ENCODE data around the gene NEDD4L. TPM values are rescaled to one million over a fixed set of nuclear protein-coding genes. Genes with fewer than 3 reads are reported as not detected.

Gene NEDD4L
- polyA plus RNA-seq, 6 donors from 2014 or later, result 3.2 to 5.8 (median 3.5) TPM

DNA sequence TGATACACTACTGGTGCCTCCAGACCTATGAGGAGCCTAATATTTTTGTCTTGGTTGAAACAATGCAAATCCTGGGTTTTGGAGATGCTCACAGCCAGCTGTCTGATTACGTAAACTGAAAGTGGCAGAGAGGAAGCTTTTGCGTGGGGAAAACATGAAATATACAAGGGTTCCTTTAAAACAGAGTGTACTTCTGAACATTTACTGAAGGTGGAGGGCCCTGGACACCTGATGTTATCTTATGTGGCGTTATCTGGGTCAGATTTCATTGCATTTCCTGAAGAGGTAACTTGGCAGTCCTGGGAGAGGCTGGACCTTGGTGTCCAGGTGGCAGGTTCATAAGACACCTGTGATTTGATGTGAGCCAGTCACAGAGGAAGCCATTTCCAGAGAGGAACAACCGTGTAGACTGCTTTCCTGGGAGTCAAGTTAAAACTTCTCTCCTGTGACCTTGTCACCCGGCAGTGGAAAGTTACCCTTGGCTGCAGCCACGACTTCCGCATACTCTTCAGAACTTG lies 105.0 kb downstream of the NEDD4L start:
- Mint-ChIP-seq H3K4me3 (no peak overlapping the region), H3K4me1 (peaks cover 0 to 5% (median 0%) of the 10 kb centered on the region in 3 donors), H3K9me3 (no peaks in the 10 kb centered on the region), H3K27ac (peak overlapping the region in 1 of 6 donors; percentile 69), H3K36me3 (no peaks in the 10 kb centered on the region), H3K27me3 (no peaks in the 10 kb centered on the region)
- no peak for DNase-seq
- ATAC-seq (ENCODE audit: low read depth in 2 of 2), result peak; percentile 33 to 69

- no peak overlapping the region for H3K4me3 Mint-ChIP-seq
- no peaks in the 10 kb centered on the region for H3K36me3 Mint-ChIP-seq
- H3K4me1 Mint-ChIP-seq, result peaks cover 0 to 5% (median 0%) of the 10 kb centered on the region in 3 donors
- no peak overlapping the region for H3K27ac Mint-ChIP-seq
- H3K9me3 Mint-ChIP-seq, result no peaks in the 10 kb centered on the region
- no peaks in the 10 kb centered on the region for H3K27me3 Mint-ChIP-seq
- DNase-seq (no peak), ATAC-seq (ENCODE audit: low read depth in 2 of 2) (no peak)
These were observed 106.7 kb downstream of the NEDD4L start for GRCh38 chr18:58150772-58151171.

DNA sequence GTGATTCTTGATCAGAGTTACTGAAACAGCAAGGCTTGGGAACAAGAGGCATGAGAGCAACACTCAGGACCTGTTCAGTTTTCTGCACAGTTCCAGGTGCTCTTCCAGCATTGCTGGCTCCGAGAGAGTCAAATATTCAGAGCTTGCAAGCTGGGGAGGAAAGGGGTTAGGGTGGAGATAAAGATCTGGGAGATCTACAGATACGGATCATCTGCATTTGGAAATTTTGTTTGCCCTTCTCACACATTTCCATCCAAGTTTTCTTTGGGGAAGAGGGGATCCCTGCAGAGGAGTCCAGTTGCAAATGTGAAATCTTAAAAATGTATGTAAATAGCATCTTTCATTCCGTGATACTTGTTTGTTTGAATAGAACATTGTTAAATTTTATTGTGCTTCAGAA lies 108.2 kb downstream of the NEDD4L start:
- no peaks in the 10 kb centered on the region for H3K9me3 Mint-ChIP-seq
- H3K27ac Mint-ChIP-seq, result no peak overlapping the region
- DNase-seq, result no peak
- no peaks in the 10 kb centered on the region for H3K36me3 Mint-ChIP-seq
- peaks cover 0 to 5% (median 0%) of the 10 kb centered on the region in 3 donors for H3K4me1 Mint-ChIP-seq
- H3K27me3 Mint-ChIP-seq, result peaks cover 0 to 8% (median 0%) of the 10 kb centered on the region in 3 donors
- no peak overlapping the region for H3K4me3 Mint-ChIP-seq
- ATAC-seq (ENCODE audit: low read depth in 2 of 2), result no peak

DNA sequence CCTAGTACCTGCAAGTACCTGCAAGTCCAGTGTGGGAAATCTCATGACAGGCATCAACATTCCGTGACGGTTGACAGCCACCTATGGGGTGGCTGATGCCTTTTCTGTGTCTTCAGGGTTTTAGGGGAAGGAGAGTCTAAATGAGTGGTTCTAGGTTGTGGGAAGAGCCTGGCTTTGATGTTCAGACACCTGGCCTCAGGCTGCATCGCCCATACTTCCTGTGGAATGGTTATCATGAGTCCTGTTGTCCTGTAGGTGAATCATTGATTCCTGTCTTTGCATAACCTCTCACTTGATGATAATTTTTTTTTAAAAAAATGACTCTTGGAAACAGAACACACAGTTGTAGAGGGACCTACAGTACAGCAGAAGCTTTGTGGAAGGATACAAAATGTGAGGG lies 108.9 kb downstream of the NEDD4L start:
- Mint-ChIP-seq H3K9me3 (no peaks in the 10 kb centered on the region), H3K4me1 (peaks cover 0 to 5% (median 0%) of the 10 kb centered on the region in 3 donors), H3K27ac (no peak overlapping the region), H3K36me3 (no peaks in the 10 kb centered on the region), H3K4me3 (no peak overlapping the region), H3K27me3 (peaks cover 0 to 8% (median 0%) of the 10 kb centered on the region in 3 donors)
- ATAC-seq (ENCODE audit: low read depth in 2 of 2) (no peak), DNase-seq (no peak)

GRCh38 chr18:58156516-58156915 lies 112.5 kb downstream of the NEDD4L start:
- DNase-seq (no peak), ATAC-seq (ENCODE audit: low read depth in 2 of 2) (no peak)
- Mint-ChIP-seq H3K27me3 (peaks cover 0 to 8% (median 0%) of the 10 kb centered on the region in 3 donors), H3K4me3 (no peak overlapping the region), H3K4me1 (no peaks in the 10 kb centered on the region), H3K27ac (no peak overlapping the region), H3K9me3 (no peaks in the 10 kb centered on the region), H3K36me3 (no peaks in the 10 kb centered on the region)

DNA sequence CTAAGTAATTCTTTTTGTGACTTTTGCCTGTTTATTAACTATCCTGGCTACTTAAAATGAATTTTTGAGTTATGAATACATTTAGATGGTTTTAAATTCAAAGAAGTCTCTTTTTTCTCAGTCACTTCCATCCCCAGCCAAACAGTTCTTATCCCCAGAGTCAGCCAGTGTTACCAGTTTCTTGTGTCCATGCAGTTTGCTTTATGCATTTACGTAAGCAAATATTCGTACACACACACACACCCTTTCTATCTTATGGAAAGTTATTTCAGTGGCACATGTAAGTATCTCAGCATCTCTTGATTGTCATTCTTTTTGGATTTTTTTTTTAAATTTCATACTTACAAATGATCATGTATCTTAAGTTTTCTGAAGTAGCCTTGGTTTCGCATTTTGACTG lies 113.2 kb downstream of the NEDD4L start:
- Mint-ChIP-seq H3K27me3 (peaks cover 0 to 8% (median 0%) of the 10 kb centered on the region in 3 donors), H3K27ac (no peak overlapping the region), H3K4me1 (peaks cover 0 to 1% (median 0%) of the 10 kb centered on the region in 3 donors), H3K36me3 (peaks cover 2 to 3% of the 10 kb centered on the region in 2 donors), H3K4me3 (no peak overlapping the region), H3K9me3 (no peaks in the 10 kb centered on the region)
- no peak for ATAC-seq (ENCODE audit: low read depth in 2 of 2)
- no peak for DNase-seq

GRCh38 chr18:58158008-58158407 lies 114.0 kb downstream of the NEDD4L start:
- Mint-ChIP-seq H3K27me3 (peaks cover 0 to 8% (median 0%) of the 10 kb centered on the region in 3 donors), H3K4me1 (peaks cover 0 to 4% (median 0%) of the 10 kb centered on the region in 3 donors), H3K27ac (no peak overlapping the region), H3K9me3 (no peaks in the 10 kb centered on the region), H3K36me3 (peaks cover 6 to 8% of the 10 kb centered on the region in 2 donors), H3K4me3 (no peak overlapping the region)
- no peak for DNase-seq
- ATAC-seq (ENCODE audit: low read depth in 2 of 2), result no peak

DNA sequence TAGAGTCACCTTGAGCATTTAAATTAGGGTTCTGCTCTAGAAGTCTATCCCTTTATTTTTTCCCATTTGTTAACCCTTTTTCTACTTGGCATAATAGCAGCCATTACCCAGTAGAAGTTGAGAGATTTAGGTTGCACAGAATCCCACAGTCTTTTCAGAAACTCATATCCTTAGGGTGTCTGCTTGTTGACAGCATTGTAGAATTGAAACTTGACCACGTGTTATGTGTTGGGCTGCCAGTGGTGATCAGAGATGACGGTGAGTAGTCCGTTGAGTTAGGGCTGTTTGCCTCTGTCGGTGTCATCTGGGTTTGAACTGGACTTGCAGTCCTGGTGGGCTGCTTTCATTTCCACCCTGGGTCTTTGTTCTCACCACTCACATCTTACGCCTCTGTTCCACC lies 114.4 kb downstream of the NEDD4L start:
- H3K4me3 Mint-ChIP-seq, result no peak overlapping the region
- H3K27me3 Mint-ChIP-seq, result peaks cover 0 to 8% (median 0%) of the 10 kb centered on the region in 3 donors
- DNase-seq (no peak), ATAC-seq (ENCODE audit: low read depth in 2 of 2) (no peak)
- H3K4me1 Mint-ChIP-seq, result peaks cover 0 to 4% (median 0%) of the 10 kb centered on the region in 3 donors
- no peaks in the 10 kb centered on the region for H3K9me3 Mint-ChIP-seq
- peaks cover 6 to 8% of the 10 kb centered on the region in 2 donors for H3K36me3 Mint-ChIP-seq
- peak overlapping the region in 1 of 6 donors; percentile 28 for H3K27ac Mint-ChIP-seq

GRCh38 chr18:58161659-58162058 lies 117.6 kb downstream of the NEDD4L start:
- ATAC-seq (ENCODE audit: low read depth in 2 of 2) (no peak), DNase-seq (no peak)
- Mint-ChIP-seq H3K27ac (no peak overlapping the region), H3K36me3 (peaks cover 6 to 8% of the 10 kb centered on the region in 2 donors), H3K27me3 (peaks cover 0 to 3% (median 0%) of the 10 kb centered on the region in 3 donors), H3K4me3 (no peak overlapping the region), H3K4me1 (peaks cover 0 to 4% (median 0%) of the 10 kb centered on the region in 3 donors), H3K9me3 (no peaks in the 10 kb centered on the region)

DNA sequence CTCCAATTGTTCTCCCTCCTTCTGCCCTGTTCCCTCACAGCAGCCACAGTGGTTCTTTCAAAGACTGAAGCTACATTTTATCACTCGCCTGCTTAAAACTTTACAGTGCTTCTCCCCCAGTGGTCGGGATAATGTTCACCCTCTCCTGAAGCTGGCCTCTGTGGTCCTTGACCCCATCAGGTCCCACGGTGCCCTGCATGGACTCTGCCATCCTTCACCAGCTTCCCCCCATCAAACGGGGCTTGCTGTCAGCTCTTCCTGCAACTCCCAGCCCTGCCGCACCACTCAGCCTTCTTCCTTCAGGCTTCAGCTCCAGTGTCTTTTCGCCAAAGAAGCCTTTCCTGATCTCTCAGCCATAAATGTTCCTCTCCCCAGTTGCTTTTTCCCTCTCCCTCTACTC lies 118.1 kb downstream of the NEDD4L start:
- Mint-ChIP-seq H3K4me3 (no peak overlapping the region), H3K4me1 (peaks cover 0 to 4% (median 0%) of the 10 kb centered on the region in 3 donors), H3K27me3 (no peaks in the 10 kb centered on the region), H3K9me3 (no peaks in the 10 kb centered on the region), H3K36me3 (peaks cover 6 to 8% of the 10 kb centered on the region in 2 donors), H3K27ac (no peak overlapping the region)
- no peak for DNase-seq
- no peak for ATAC-seq (ENCODE audit: low read depth in 2 of 2)

- ATAC-seq (ENCODE audit: low read depth in 2 of 2) (no peak), DNase-seq (no peak)
- Mint-ChIP-seq H3K4me3 (no peak overlapping the region), H3K9me3 (no peaks in the 10 kb centered on the region), H3K4me1 (peaks cover 0 to 4% (median 0%) of the 10 kb centered on the region in 3 donors), H3K27me3 (no peaks in the 10 kb centered on the region), H3K27ac (no peak overlapping the region), H3K36me3 (peaks cover 6 to 8% of the 10 kb centered on the region in 2 donors)
These were observed 119.1 kb downstream of the NEDD4L start for GRCh38 chr18:58163004-58163590.

DNA sequence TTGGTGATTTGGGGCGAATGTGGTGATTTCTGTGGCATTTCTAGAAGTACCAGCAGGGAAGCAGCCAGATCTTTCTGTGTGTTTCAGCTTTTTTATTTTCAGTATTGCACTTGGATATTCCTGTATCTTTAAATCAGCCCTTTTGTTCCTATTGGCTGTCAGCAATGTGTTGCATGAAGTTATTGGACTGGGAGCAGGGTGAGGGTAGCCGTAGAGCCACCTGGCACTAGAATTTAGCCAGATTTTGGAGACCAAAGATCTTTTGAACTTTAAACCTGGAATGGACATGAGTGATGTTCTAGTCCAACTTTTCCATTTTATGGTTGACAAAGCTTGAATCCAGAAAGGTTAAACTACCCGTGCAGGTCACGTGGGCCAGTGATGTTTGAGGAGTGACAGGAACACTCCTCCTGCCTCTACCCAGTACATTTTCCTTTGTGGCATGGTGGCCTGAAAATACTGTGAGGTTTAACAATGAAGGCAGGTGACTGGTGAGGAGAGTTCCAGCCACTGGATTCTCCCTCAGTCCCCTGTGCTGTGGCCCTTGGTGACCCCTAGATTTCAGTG lies 122.3 kb downstream of the NEDD4L start:
- Mint-ChIP-seq H3K27ac (no peak overlapping the region), H3K36me3 (peaks cover 6 to 8% of the 10 kb centered on the region in 2 donors), H3K9me3 (no peaks in the 10 kb centered on the region), H3K4me1 (peaks cover 0 to 4% (median 0%) of the 10 kb centered on the region in 3 donors), H3K27me3 (no peaks in the 10 kb centered on the region), H3K4me3 (no peak overlapping the region)
- ATAC-seq (ENCODE audit: low read depth in 2 of 2) (no peak), DNase-seq (no peak)

- Mint-ChIP-seq H3K27me3 (no peaks in the 10 kb centered on the region), H3K36me3 (peaks cover 5 to 7% of the 10 kb centered on the region in 2 donors), H3K4me3 (no peak overlapping the region), H3K27ac (no peak overlapping the region), H3K9me3 (no peaks in the 10 kb centered on the region), H3K4me1 (peaks cover 0 to 4% (median 0%) of the 10 kb centered on the region in 3 donors)
- no peak for DNase-seq
- no peak for ATAC-seq (ENCODE audit: low read depth in 2 of 2)
These were observed 123.0 kb downstream of the NEDD4L start for GRCh38 chr18:58167073-58167472.

GRCh38 chr18:58168221-58168620 lies 124.2 kb downstream of the NEDD4L start:
- Mint-ChIP-seq H3K27ac (no peak overlapping the region), H3K27me3 (no peaks in the 10 kb centered on the region), H3K4me3 (no peak overlapping the region), H3K36me3 (no peaks in the 10 kb centered on the region), H3K4me1 (no peaks in the 10 kb centered on the region), H3K9me3 (no peaks in the 10 kb centered on the region)
- DNase-seq, result no peak
- ATAC-seq (ENCODE audit: low read depth in 2 of 2), result no peak

Data from naive B cell (primary cell).